Measurements from ENCODE around the gene CCDC85C.

CCDC85C gene

GRCh38 chr14:99542566-99542965 lies 61.4 kb downstream of the CCDC85C start:
- no peak for DNase-seq (ENCODE audit: low read depth in 1 of 2, low spot score in 1 of 2)

- DNase-seq (ENCODE audit: low read depth in 1 of 2, low spot score in 1 of 2), result no peak
Observed at GRCh38 chr14:99541677-99542470, 62.1 kb downstream of the CCDC85C start.

- DNase-seq (ENCODE audit: low read depth in 1 of 2, low spot score in 1 of 2), result no peak
Observed at GRCh38 chr14:99541211-99541610, 62.8 kb downstream of the CCDC85C start.

GRCh38 chr14:99540196-99541032 lies 63.6 kb downstream of the CCDC85C start:
- no peak for DNase-seq (ENCODE audit: low read depth in 1 of 2, low spot score in 1 of 2)

- no peak for DNase-seq (ENCODE audit: low read depth in 1 of 2, low spot score in 1 of 2)
Observed at GRCh38 chr14:99539491-99539890, 64.5 kb downstream of the CCDC85C start.

- no peak for DNase-seq (ENCODE audit: low read depth in 1 of 2, low spot score in 1 of 2)
Observed at GRCh38 chr14:99538733-99539132, 65.3 kb downstream of the CCDC85C start.

- no peak for DNase-seq (ENCODE audit: low read depth in 1 of 2, low spot score in 1 of 2)
Observed at GRCh38 chr14:99538275-99538674, 65.7 kb downstream of the CCDC85C start.

- no peak for DNase-seq (ENCODE audit: low read depth in 1 of 2, low spot score in 1 of 2)
Observed at GRCh38 chr14:99537399-99537798, 66.6 kb downstream of the CCDC85C start.

GRCh38 chr14:99535908-99536778 lies 67.9 kb downstream of the CCDC85C start:
- DNase-seq (ENCODE audit: low read depth in 1 of 2, low spot score in 1 of 2), result no peak

- DNase-seq (ENCODE audit: low read depth in 1 of 2, low spot score in 1 of 2), result no peak
Observed at GRCh38 chr14:99535448-99535847, 68.6 kb downstream of the CCDC85C start.

GRCh38 chr14:99534863-99535262 lies 69.1 kb downstream of the CCDC85C start:
- DNase-seq (ENCODE audit: low read depth in 1 of 2, low spot score in 1 of 2), result no peak

- DNase-seq (ENCODE audit: low read depth in 1 of 2, low spot score in 1 of 2), result no peak
Observed at GRCh38 chr14:99534333-99534732, 69.7 kb downstream of the CCDC85C start.

GRCh38 chr14:99532310-99532709 lies 71.7 kb downstream of the CCDC85C start:
- no peak for DNase-seq (ENCODE audit: low read depth in 1 of 2, low spot score in 1 of 2)

GRCh38 chr14:99531251-99532096 lies 72.5 kb downstream of the CCDC85C start:
- no peak for DNase-seq (ENCODE audit: low read depth in 1 of 2, low spot score in 1 of 2)

GRCh38 chr14:99530407-99531155 lies 73.4 kb downstream of the CCDC85C start:
- no peak for DNase-seq (ENCODE audit: low read depth in 1 of 2, low spot score in 1 of 2)

GRCh38 chr14:99529899-99530298 lies 74.1 kb downstream of the CCDC85C start:
- no peak for DNase-seq (ENCODE audit: low read depth in 1 of 2, low spot score in 1 of 2)

GRCh38 chr14:99527427-99528076 lies 76.5 kb downstream of the CCDC85C start:
- DNase-seq (ENCODE audit: low read depth in 1 of 2, low spot score in 1 of 2), result no peak

GRCh38 chr14:99527026-99527425 lies 77.0 kb downstream of the CCDC85C start:
- DNase-seq (ENCODE audit: low read depth in 1 of 2, low spot score in 1 of 2), result no peak

GRCh38 chr14:99525699-99526080 lies 78.3 kb downstream of the CCDC85C start:
- no peak for DNase-seq (ENCODE audit: low read depth in 1 of 2, low spot score in 1 of 2)
